HCT116 (cell line): Measurements from ENCODE around the gene CBX7. TPM values are rescaled to one million over a fixed set of nuclear protein-coding genes. Genes with fewer than 3 reads are reported as not detected.

Experiments
- ATAC-seq: fragments of 200-7000 bp; cut with Tn5 transposase; 2 replicates; pipeline ENCODE4 v1.9.1; 2020; ENCODE audit warnings: mild to moderate bottlenecking, moderate library complexity
- BruUV-seq: library from RNA; stranded (reverse); fragments of 400-500 nt; replicated peaks from 2 replicates; lab custom pipeline; 2021; lab: Mats Ljungman, UMichigan
- CTCF ChIA-PET: fragments of 300-600 bp; sonication (Branson Sonifier 250); formaldehyde crosslinking; loops from one replicate; lab custom pipeline; 2021; ENCODE audit warnings: antibody characterized with exemption; lab: Charles Lee
- POLR2A ChIA-PET: fragments of 300-600, 350-600 bp; sonication (Branson Sonifier 250); formaldehyde crosslinking; loops from one replicate; lab custom pipeline; 2021; ENCODE audit warnings: antibody characterized with exemption; lab: Charles Lee
- RAD21 ChIA-PET, 2 experiments: fragments of 300-600 bp; sonication (Branson Sonifier 250); formaldehyde crosslinking; loops; one replicate each; lab custom pipeline; 2023; ENCODE audit warnings: low total read pairs in 2 of 2; ENCODE audit not compliant: uncharacterized antibody in 2 of 2, unreplicated experiment in 2 of 2, low non-redundant PET in 1 of 2; lab: Charles Lee
- DNase-seq: peaks from one replicate; pipeline ENCODE4 v3.0.0-alpha.2; 2010; ENCODE audit warnings: low read depth, low spot score
- H2AFZ ChIP-seq: fragments of 200-600 bp; shearing (Covaris generic), sonication (generic); 2 replicates; pipeline ENCODE4 v1.6.1; 2017; ENCODE audit warnings: low read depth, mixed run types, mixed read lengths, antibody characterized with exemption, low read length; ENCODE audit not compliant: poor library complexity, severe bottlenecking
- H3K27ac ChIP-seq: 2 replicates; pipeline ENCODE4 v1.5.1; 2012; ENCODE audit warnings: low read depth, low read length
- H3K27me3 ChIP-seq: fragments of 200-600 bp; sonication (generic); 2 replicates; pipeline ENCODE4 v1.6.1; 2016; ENCODE audit warnings: mixed run types, low read length, mixed read lengths; ENCODE audit not compliant: insufficient read depth
- H3K36me3 ChIP-seq, 2 experiments: fragments of 200-500 bp in 1 of 2; fragments of 200-600 bp in 1 of 2; sonication (Bioruptor generic) in 1 of 2; sonication (generic) in 1 of 2; 2 replicates each; pipeline versions ENCODE4 v1.5.1 to v1.6.1; 2014 to 2016; ENCODE audit warnings: low read length in 2 of 2, inconsistent platforms in 1 of 2, mixed read lengths in 1 of 2, mixed run types in 1 of 2; ENCODE audit not compliant: insufficient read depth in 2 of 2, control insufficient read depth in 1 of 2
- H3K4me1 ChIP-seq, 2 experiments: fragments of 200-600 bp in 1 of 2; sonication (generic) in 1 of 2; 2 replicates each; pipeline versions ENCODE4 v1.5.1 to v1.6.1; 2012 to 2017; ENCODE audit warnings: low read length in 2 of 2, inconsistent platforms in 1 of 2, mild to moderate bottlenecking in 1 of 2, mixed read lengths in 1 of 2, mixed run types in 1 of 2, moderate library complexity in 1 of 2; ENCODE audit not compliant: insufficient read depth in 2 of 2, control insufficient read depth in 1 of 2
- H3K4me2 ChIP-seq: fragments of 200-600 bp; sonication (generic); 2 replicates; pipeline ENCODE4 v1.6.1; 2017; ENCODE audit warnings: mixed run types, low read length, mixed read lengths
- H3K4me3 ChIP-seq, 2 experiments: fragments of 200-600 bp in 1 of 2; sonication (generic) in 1 of 2; replicated peaks in 1 of 2; 2 replicates each; pipeline ENCODE4 v1.5.1; 2011 to 2016; ENCODE audit warnings: low read length in 2 of 2, control low read depth in 1 of 2, low read depth in 1 of 2, mild to moderate bottlenecking in 1 of 2, mixed read lengths in 1 of 2, mixed run types in 1 of 2
- H3K79me2 ChIP-seq: fragments of 200-600 bp; sonication (generic); 2 replicates; pipeline ENCODE4 v1.6.1; 2017; ENCODE audit warnings: mild to moderate bottlenecking, mixed run types, low read length, moderate library complexity, mixed read lengths; ENCODE audit not compliant: insufficient read depth
- H3K9ac ChIP-seq: fragments of 200-600 bp; sonication (generic); 2 replicates; pipeline ENCODE4 v1.6.1; 2016; ENCODE audit warnings: low read length, mixed read lengths
- H3K9me2 ChIP-seq: fragments of 200-600 bp; sonication (generic), shearing (Covaris generic); 2 replicates; pipeline ENCODE4 v1.6.1; 2017; ENCODE audit warnings: mixed run types, mild to moderate bottlenecking, moderate library complexity; ENCODE audit not compliant: insufficient read depth
- H3K9me3 ChIP-seq, 2 experiments: fragments of 200-500 bp in 1 of 2; fragments of 200-600 bp in 1 of 2; sonication (Bioruptor generic) in 1 of 2; sonication (generic) in 1 of 2; 2 replicates each; pipeline ENCODE4 v1.6.1; 2014 to 2017; ENCODE audit warnings: low read length in 2 of 2, mixed read lengths in 2 of 2, inconsistent platforms in 1 of 2, low read depth in 1 of 2, mild to moderate bottlenecking in 1 of 2, mixed run types in 1 of 2, moderate library complexity in 1 of 2; ENCODE audit not compliant: control insufficient read depth in 1 of 2, insufficient read depth in 1 of 2
- H4K20me1 ChIP-seq: fragments of 200-600 bp; sonication (generic), shearing (Covaris generic); 2 replicates; pipeline ENCODE4 v1.6.1; 2017; ENCODE audit warnings: mixed run types, mild to moderate bottlenecking, moderate library complexity; ENCODE audit not compliant: insufficient read depth
- CBX3 ChIP-seq: IDR thresholded peaks from 2 replicates; pipeline ENCODE4 v1.6.1; 2012; ENCODE audit warnings: low read depth
- CEBPB ChIP-seq: IDR thresholded peaks from 2 replicates; pipeline ENCODE4 v1.6.1; 2012; ENCODE audit warnings: low read depth
- EGR1 ChIP-seq: IDR thresholded peaks from 2 replicates; pipeline ENCODE4 v1.6.1; 2012; ENCODE audit warnings: low read depth
- ELF1 ChIP-seq: IDR thresholded peaks from 2 replicates; pipeline ENCODE4 v1.6.1; 2012; ENCODE audit warnings: low read depth, borderline replicate concordance
- JUND ChIP-seq: IDR thresholded peaks from 2 replicates; pipeline ENCODE4 v1.6.1; 2012
- POLR2AphosphoS5 ChIP-seq: IDR thresholded peaks from 2 replicates; pipeline ENCODE4 v1.6.1; 2011; ENCODE audit warnings: mild to moderate bottlenecking, low read depth, low read length, moderate library complexity
- SIN3A ChIP-seq: IDR thresholded peaks from 2 replicates; pipeline ENCODE4 v1.6.1; 2012; ENCODE audit warnings: low read depth
- SRF ChIP-seq: IDR thresholded peaks from 2 replicates; pipeline ENCODE4 v1.6.1; 2012; ENCODE audit warnings: low read depth
- TCF7L2 ChIP-seq: IDR thresholded peaks from 2 replicates; pipeline ENCODE4 v1.7.0; 2011; ENCODE audit warnings: borderline replicate concordance, inconsistent platforms; ENCODE audit not compliant: insufficient read depth, insufficient read length; ENCODE audit errors: extremely low read depth
- ZNF274 ChIP-seq: fragments of 200-500 bp; sonication (Bioruptor generic); IDR thresholded peaks from 2 replicates; pipeline ENCODE4 v1.6.1; 2014; ENCODE audit warnings: mild to moderate bottlenecking, low read depth, low read length, inconsistent platforms
- intact Hi-C: fragments of 100-400 bp; cut with micrococcal nuclease; formaldehyde crosslinking; loops from 2 replicates; pipeline ENCODE4 v1.10.0; 2022
- total RNA-seq: library from RNA; stranded (reverse); gene quantifications from one replicate; pipeline ENCODE4 v1.2.1, GENCODE V29; 2021; ENCODE audit not compliant: unreplicated experiment
- TF ChIP-seq, protein P1 (sequence below): IDR thresholded peaks from 2 replicates; pipeline ENCODE4 v1.6.1; 2011; ENCODE audit warnings: mild to moderate bottlenecking, low read length, moderate library complexity; ENCODE audit not compliant: insufficient replicate concordance; ENCODE audit errors: extremely low read depth

The CBX7 gene
- total RNA-seq, 1 experiment from 2014 or later = 20.1 TPM

DNA sequence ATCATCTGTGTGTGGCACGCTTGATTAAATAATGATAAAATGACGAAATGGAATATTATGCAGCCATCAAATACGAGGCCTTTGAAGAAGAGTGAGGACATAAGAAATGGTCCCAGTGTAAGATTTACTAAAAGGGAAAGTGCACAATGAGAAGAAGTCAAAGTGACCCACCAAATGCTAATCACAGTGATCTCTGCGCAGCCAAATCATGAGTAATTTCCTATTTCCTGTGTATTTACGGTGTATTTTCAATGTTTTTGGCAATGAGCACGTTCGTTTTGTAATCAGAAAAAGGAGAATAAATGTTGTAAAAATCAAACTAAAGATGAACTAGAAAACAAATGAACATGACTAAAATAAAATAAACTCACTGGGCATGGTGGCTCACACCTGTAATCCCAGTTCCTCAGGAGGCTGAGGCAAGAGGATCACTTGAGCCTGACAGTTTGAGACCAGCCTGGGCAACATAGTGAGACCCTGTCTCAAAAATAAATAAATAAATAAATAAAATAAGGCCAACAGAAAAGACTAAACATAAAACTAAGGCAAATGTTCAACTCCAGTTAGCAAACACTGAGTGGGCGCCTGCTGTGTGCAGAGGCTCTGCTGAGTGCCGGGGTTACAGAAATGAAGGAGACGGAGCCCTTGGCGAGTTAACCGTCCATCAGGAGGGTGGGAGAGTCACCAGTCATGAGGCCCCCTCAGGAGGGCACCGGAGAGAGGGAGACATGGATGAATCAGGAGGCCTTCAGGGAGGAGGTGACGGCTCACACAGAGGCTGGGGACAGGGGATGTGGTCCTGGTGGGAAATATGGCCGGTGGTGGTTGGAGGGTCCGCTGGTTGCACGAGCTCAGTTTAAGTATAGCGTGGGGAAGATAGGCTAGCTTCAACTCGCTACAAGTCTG lies 26.0 kb upstream of the CBX7 start:
- TF ChIP-seq TCF7L2 (no peak), CEBPB (no peak), ZNF274 (no peak), JUND (no peak), EGR1 (no peak), POLR2AphosphoS5 (no peak), SIN3A (no peak), CBX3 (no peak), SRF (no peak), ELF1 (no peak)
- TF ChIP-seq, protein P1, sequence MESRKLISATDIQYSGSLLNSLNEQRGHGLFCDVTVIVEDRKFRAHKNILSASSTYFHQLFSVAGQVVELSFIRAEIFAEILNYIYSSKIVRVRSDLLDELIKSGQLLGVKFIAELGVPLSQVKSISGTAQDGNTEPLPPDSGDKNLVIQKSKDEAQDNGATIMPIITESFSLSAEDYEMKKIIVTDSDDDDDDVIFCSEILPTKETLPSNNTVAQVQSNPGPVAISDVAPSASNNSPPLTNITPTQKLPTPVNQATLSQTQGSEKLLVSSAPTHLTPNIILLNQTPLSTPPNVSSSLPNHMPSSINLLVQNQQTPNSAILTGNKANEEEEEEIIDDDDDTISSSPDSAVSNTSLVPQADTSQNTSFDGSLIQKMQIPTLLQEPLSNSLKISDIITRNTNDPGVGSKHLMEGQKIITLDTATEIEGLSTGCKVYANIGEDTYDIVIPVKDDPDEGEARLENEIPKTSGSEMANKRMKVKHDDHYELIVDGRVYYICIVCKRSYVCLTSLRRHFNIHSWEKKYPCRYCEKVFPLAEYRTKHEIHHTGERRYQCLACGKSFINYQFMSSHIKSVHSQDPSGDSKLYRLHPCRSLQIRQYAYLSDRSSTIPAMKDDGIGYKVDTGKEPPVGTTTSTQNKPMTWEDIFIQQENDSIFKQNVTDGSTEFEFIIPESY = no peak
- H2AFZ ChIP-seq = no peak overlapping the region
- ChIA-PET POLR2A (interaction anchor here (0.9 kb wide), 1 partner anchor 141 kb away, joined by 3 read pairs; the partner anchor contains the start of gene RPL3), CTCF (no interaction called here), RAD21 (no interaction called here)
- peaks cover 33 to 59% of the 10 kb centered on the region in 2 experiments for H3K4me1 ChIP-seq
- BruUV-seq = no TSS peak
- no peak overlapping the region for H3K9ac ChIP-seq
- no peak overlapping the region for H3K4me3 ChIP-seq
- no peaks in the 10 kb centered on the region for H3K79me2 ChIP-seq
- no peaks in the 10 kb centered on the region for H3K27me3 ChIP-seq
- no peaks in the 10 kb centered on the region for H4K20me1 ChIP-seq
- H3K9me3 ChIP-seq = peaks cover 0 to 12% of the 10 kb centered on the region in 2 experiments; a peak in 1 of 4 replicates
- H3K36me3 ChIP-seq = no peaks in the 10 kb centered on the region
- H3K9me2 ChIP-seq = no peaks in the 10 kb centered on the region
- intact Hi-C loops = no loop called here
- DNase-seq (no peak), ATAC-seq (no peak)
- H3K27ac ChIP-seq = no peak overlapping the region
- no peak overlapping the region for H3K4me2 ChIP-seq
